Panc1 (cell line): Measurements from ENCODE around the gene AFM. TPM values are rescaled to one million over a fixed set of nuclear protein-coding genes. Genes with fewer than 3 reads are reported as not detected.

Source experiments
- ATAC-seq: fragments of 200-7000 bp; cut with Tn5 transposase; 2 replicates; pipeline ENCODE4 v1.9.1; 2020; ENCODE audit warnings: mild to moderate bottlenecking, moderate library complexity
- BruUV-seq: library from RNA; stranded (reverse); fragments of 400-500 nt; replicated peaks from 2 replicates; lab custom pipeline; 2021; lab: Mats Ljungman, UMichigan
- CTCF ChIA-PET: fragments of 300-600 bp; sonication (Branson Sonifier 250); formaldehyde crosslinking; loops from one replicate; lab custom pipeline; 2022; ENCODE audit warnings: antibody characterized with exemption; lab: Charles Lee
- POLR2A ChIA-PET: fragments of 300-600 bp; sonication (Branson Sonifier 250); formaldehyde crosslinking; loops from one replicate; lab custom pipeline; 2022; ENCODE audit warnings: antibody characterized with exemption; lab: Charles Lee
- DNase-seq: peaks from one replicate; pipeline ENCODE4 v3.0.0-alpha.2; 2010; ENCODE audit warnings: low read depth, low spot score
- H3K27ac ChIP-seq: 2 replicates; pipeline ENCODE4 v1.5.1; 2011; ENCODE audit warnings: mild to moderate bottlenecking, low read length, inconsistent platforms
- H3K27me3 ChIP-seq: fragments of 200-500 bp; sonication (Bioruptor generic); 2 replicates; pipeline ENCODE4 v1.6.0; 2014; ENCODE audit warnings: low read length, inconsistent platforms; ENCODE audit not compliant: control insufficient read depth, insufficient read depth
- H3K36me3 ChIP-seq: fragments of 200-500 bp; sonication (Bioruptor generic); 2 replicates; pipeline ENCODE4 v1.5.1; 2014; ENCODE audit warnings: inconsistent platforms, mild to moderate bottlenecking, low read length, moderate library complexity; ENCODE audit not compliant: control insufficient read depth, insufficient read depth
- H3K4me1 ChIP-seq: 2 replicates; pipeline ENCODE4 v1.5.1; 2011; ENCODE audit warnings: inconsistent platforms, mild to moderate bottlenecking, low read length, moderate library complexity; ENCODE audit not compliant: control insufficient read depth, insufficient read depth
- H3K4me3 ChIP-seq, 2 experiments: 2 replicates each; pipeline ENCODE4 v1.5.1; 2011 to 2012; ENCODE audit warnings: low read depth in 2 of 2, low read length in 2 of 2, mild to moderate bottlenecking in 2 of 2, inconsistent platforms in 1 of 2, moderate library complexity in 1 of 2
- H3K9me3 ChIP-seq: fragments of 200-500 bp; sonication (Bioruptor generic); 2 replicates; pipeline ENCODE4 v1.5.1; 2014; ENCODE audit warnings: low read depth, mild to moderate bottlenecking, inconsistent platforms, low read length, moderate library complexity; ENCODE audit not compliant: control insufficient read depth, insufficient read depth
- POLR2AphosphoS5 ChIP-seq: IDR thresholded peaks from 2 replicates; pipeline ENCODE4 v1.6.1; 2012; ENCODE audit warnings: mild to moderate bottlenecking, low read depth, low read length, moderate library complexity
- REST ChIP-seq, 2 experiments: IDR thresholded peaks; 2 replicates each; pipeline ENCODE4 v1.6.1; 2011 to 2012; ENCODE audit warnings: low read depth in 2 of 2, control low read depth in 1 of 2, low read length in 1 of 2, mild to moderate bottlenecking in 1 of 2, moderate library complexity in 1 of 2; ENCODE audit not compliant: insufficient read depth in 1 of 2
- SIN3A ChIP-seq: IDR thresholded peaks from 2 replicates; pipeline ENCODE4 v1.6.1; 2012; ENCODE audit warnings: low read depth, mild to moderate bottlenecking, low read length, moderate library complexity, borderline replicate concordance; ENCODE audit not compliant: insufficient read depth
- TCF7L2 ChIP-seq: IDR thresholded peaks from 2 replicates; pipeline ENCODE4 v1.6.1; 2011; ENCODE audit warnings: mild to moderate bottlenecking, low read depth, low read length, inconsistent platforms
- in situ Hi-C: cut with HindIII; loops from 2 replicates; pipeline ENCODE4 v1.10.0; 2016; ENCODE audit warnings: low sequenced_read_pairs, low pct_unique_long_range_greater_than_20kb
- intact Hi-C: fragments of 100-400 bp; cut with micrococcal nuclease; formaldehyde crosslinking; loops from one replicate; pipeline ENCODE4 v1.10.0; 2022; ENCODE audit not compliant: unreplicated experiment
- total RNA-seq: library from RNA; stranded (reverse); gene quantifications from one replicate; pipeline ENCODE4 v1.2.1, GENCODE V29; 2021; ENCODE audit not compliant: unreplicated experiment
- TF ChIP-seq, protein P1 (sequence below): fragments of 450-650 bp; IDR thresholded peaks from 2 replicates; pipeline ENCODE4 v1.5.1; 2017; ENCODE audit warnings: mild to moderate bottlenecking

Gene AFM
- total RNA-seq, 1 experiment from 2014 or later: not detected

DNA sequence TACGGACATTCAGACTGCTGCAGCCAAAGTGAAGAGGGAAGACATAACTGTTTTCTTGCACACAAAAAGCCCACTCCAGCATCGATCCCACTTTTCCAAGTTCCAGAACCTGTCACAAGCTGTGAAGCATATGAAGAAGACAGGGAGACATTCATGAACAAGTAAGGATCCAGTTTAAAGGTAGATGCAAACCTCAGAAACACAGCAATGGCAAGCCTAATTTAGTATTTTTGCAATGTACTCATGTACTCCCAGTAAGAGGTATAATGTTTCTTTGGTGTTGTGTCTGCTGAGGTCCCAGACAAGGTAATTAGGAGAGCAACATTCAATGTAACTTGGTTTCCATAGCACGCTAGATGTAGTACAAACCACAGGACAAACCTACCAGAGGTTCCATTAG is 40.9 kb upstream of the AFM start:
- H3K9me3 ChIP-seq: no peaks in the 10 kb centered on the region
- TF ChIP-seq POLR2AphosphoS5 (no peak), TCF7L2 (no peak), REST (IDR thresholded peaks at IDR 0.05; ENCODE audit: insufficient read depth in 1 of 2, low read depth in 2 of 2, low read length in 1 of 2) (no peak), SIN3A (no peak)
- TF ChIP-seq, protein P1, sequence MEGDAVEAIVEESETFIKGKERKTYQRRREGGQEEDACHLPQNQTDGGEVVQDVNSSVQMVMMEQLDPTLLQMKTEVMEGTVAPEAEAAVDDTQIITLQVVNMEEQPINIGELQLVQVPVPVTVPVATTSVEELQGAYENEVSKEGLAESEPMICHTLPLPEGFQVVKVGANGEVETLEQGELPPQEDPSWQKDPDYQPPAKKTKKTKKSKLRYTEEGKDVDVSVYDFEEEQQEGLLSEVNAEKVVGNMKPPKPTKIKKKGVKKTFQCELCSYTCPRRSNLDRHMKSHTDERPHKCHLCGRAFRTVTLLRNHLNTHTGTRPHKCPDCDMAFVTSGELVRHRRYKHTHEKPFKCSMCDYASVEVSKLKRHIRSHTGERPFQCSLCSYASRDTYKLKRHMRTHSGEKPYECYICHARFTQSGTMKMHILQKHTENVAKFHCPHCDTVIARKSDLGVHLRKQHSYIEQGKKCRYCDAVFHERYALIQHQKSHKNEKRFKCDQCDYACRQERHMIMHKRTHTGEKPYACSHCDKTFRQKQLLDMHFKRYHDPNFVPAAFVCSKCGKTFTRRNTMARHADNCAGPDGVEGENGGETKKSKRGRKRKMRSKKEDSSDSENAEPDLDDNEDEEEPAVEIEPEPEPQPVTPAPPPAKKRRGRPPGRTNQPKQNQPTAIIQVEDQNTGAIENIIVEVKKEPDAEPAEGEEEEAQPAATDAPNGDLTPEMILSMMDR: no peak
- BruUV-seq: no TSS peak
- DNase-seq: no peak
- H3K36me3 ChIP-seq: no peaks in the 10 kb centered on the region
- ATAC-seq: no peak
- H3K27me3 ChIP-seq: peaks cover 3% of the 10 kb centered on the region
- no peaks in the 10 kb centered on the region for H3K4me1 ChIP-seq
- in situ Hi-C loops: no loop called here
- intact Hi-C loops: loop anchor here (10.0 kb wide), 1 partner anchor 126 kb away; no protein-coding TSS in a partner anchor
- POLR2A ChIA-PET: no interaction called here
- CTCF ChIA-PET: no interaction called here
- H3K27ac ChIP-seq: no peak overlapping the region
- H3K4me3 ChIP-seq: no peak overlapping the region

GRCh38 chr4:73442275-73442674 is 39.3 kb upstream of the AFM start:
- Histone ChIP-seq H3K27ac (no peak overlapping the region), H3K27me3 (peaks cover 3% of the 10 kb centered on the region), H3K4me1 (no peaks in the 10 kb centered on the region), H3K36me3 (no peaks in the 10 kb centered on the region), H3K4me3 (no peak overlapping the region), H3K9me3 (no peaks in the 10 kb centered on the region)
- BruUV-seq: no TSS peak
- ATAC-seq (no peak), DNase-seq (no peak)
- ChIA-PET POLR2A (no interaction called here), CTCF (no interaction called here)
- in situ Hi-C loops (no loop called here), intact Hi-C loops (loop anchor here (10.0 kb wide), 1 partner anchor 127 kb away; no protein-coding TSS in a partner anchor)
- TF ChIP-seq TCF7L2 (no peak), REST (IDR thresholded peaks at IDR 0.05; ENCODE audit: insufficient read depth in 1 of 2, low read depth in 2 of 2, low read length in 1 of 2) (no peak), SIN3A (no peak), POLR2AphosphoS5 (no peak)
- TF ChIP-seq, protein P1: no peak
